ENCODE measurements around the gene CELF6.

Gene CELF6

GRCh38 chr15:72237029-72237852, 82.7 kb downstream of the CELF6 start:
- Histone ChIP-seq H4K8ac (ENCODE audit: low read depth, low read length) (no peak overlapping the region), H3K36me3 (ENCODE audit: control insufficient read depth, insufficient read depth, low read length) (no peaks in the 10 kb centered on the region), H3K4me1 (ENCODE audit: control insufficient read depth, low read depth, low read length) (peaks cover 22% of the 10 kb centered on the region), H2AK5ac (ENCODE audit: low read length) (peak overlapping the region; percentile 5), H3K79me1 (ENCODE audit: low read length) (no peaks in the 10 kb centered on the region), H3K4ac (ENCODE audit: low read depth, low read length) (peak overlapping the region; percentile 95), H3K27ac (ENCODE audit: low read depth, low read length) (peak overlapping the region; percentile 89), H3K18ac (ENCODE audit: low read length) (peak overlapping the region; percentile 35), H4K5ac (ENCODE audit: low read length) (no peak overlapping the region), H3K4me3 (ENCODE audit: low read length) (no peak overlapping the region), H3K79me2 (ENCODE audit: control insufficient read depth, insufficient read depth, low read length) (no peaks in the 10 kb centered on the region), H3K23ac (ENCODE audit: low read length) (no peak overlapping the region), H3K4me2 (ENCODE audit: low read length) (peak overlapping the region; percentile 46), H2BK5ac (ENCODE audit: low read length) (peak overlapping the region; percentile 94), H3K56ac (ENCODE audit: low read length) (peak overlapping the region; percentile 88), H2BK15ac (replicated peaks; ENCODE audit: low read depth) (no peak overlapping the region), H3K9ac (ENCODE audit: low read length) (peak overlapping the region; percentile 71), H3K27me3 (ENCODE audit: insufficient read depth, low read length, poor library complexity) (no peaks in the 10 kb centered on the region), H2BK120ac (ENCODE audit: low read depth, low read length) (peak overlapping the region; percentile 76)
- no CpG with 5 or more reads among the region's 3 CpGs for WGBS (ENCODE audit: extremely low coverage, insufficient coverage, low lambda C conversion rate)
- DNase-seq = peak; percentile 98

- no peak overlapping the region for H4K8ac ChIP-seq (ENCODE audit: low read depth, low read length)
- H3K27me3 ChIP-seq (ENCODE audit: insufficient read depth, low read length, poor library complexity) = no peaks in the 10 kb centered on the region
- H2BK15ac ChIP-seq (replicated peaks; ENCODE audit: low read depth) = peak overlapping the region; percentile 15
- no peaks in the 10 kb centered on the region for H3K79me1 ChIP-seq (ENCODE audit: low read length)
- DNase-seq = no peak
- H2AK5ac ChIP-seq (ENCODE audit: low read length) = peak overlapping the region; percentile 75
- no CpG with 5 or more reads among the region's 2 CpGs for WGBS (ENCODE audit: extremely low coverage, insufficient coverage, low lambda C conversion rate)
- peak overlapping the region; percentile 95 for H3K4ac ChIP-seq (ENCODE audit: low read depth, low read length)
- no peak overlapping the region for H3K4me3 ChIP-seq (ENCODE audit: low read length)
- H3K36me3 ChIP-seq (ENCODE audit: control insufficient read depth, insufficient read depth, low read length) = no peaks in the 10 kb centered on the region
- peak overlapping the region; percentile 35 for H3K18ac ChIP-seq (ENCODE audit: low read length)
- H3K4me1 ChIP-seq (ENCODE audit: control insufficient read depth, low read depth, low read length) = peaks cover 15% of the 10 kb centered on the region
- H4K5ac ChIP-seq (ENCODE audit: low read length) = no peak overlapping the region
- H3K9ac ChIP-seq (ENCODE audit: low read length) = no peak overlapping the region
- H3K79me2 ChIP-seq (ENCODE audit: control insufficient read depth, insufficient read depth, low read length) = peaks cover 3% of the 10 kb centered on the region
- peak overlapping the region; percentile 88 for H3K56ac ChIP-seq (ENCODE audit: low read length)
- no peak overlapping the region for H3K4me2 ChIP-seq (ENCODE audit: low read length)
- H3K23ac ChIP-seq (ENCODE audit: low read length) = no peak overlapping the region
- H3K27ac ChIP-seq (ENCODE audit: low read depth, low read length) = no peak overlapping the region
- peak overlapping the region; percentile 14 for H2BK120ac ChIP-seq (ENCODE audit: low read depth, low read length)
- peak overlapping the region; percentile 94 for H2BK5ac ChIP-seq (ENCODE audit: low read length)
These were observed 83.5 kb downstream of the CELF6 start for GRCh38 chr15:72236381-72237003.

GRCh38 chr15:72235298-72235697, 84.7 kb downstream of the CELF6 start:
- Histone ChIP-seq H4K5ac (ENCODE audit: low read length) (no peak overlapping the region), H4K8ac (ENCODE audit: low read depth, low read length) (no peak overlapping the region), H3K9ac (ENCODE audit: low read length) (no peak overlapping the region), H2BK15ac (replicated peaks; ENCODE audit: low read depth) (peak overlapping the region; percentile 3), H3K4ac (ENCODE audit: low read depth, low read length) (no peak overlapping the region), H3K23ac (ENCODE audit: low read length) (no peak overlapping the region), H3K36me3 (ENCODE audit: control insufficient read depth, insufficient read depth, low read length) (no peaks in the 10 kb centered on the region), H3K4me2 (ENCODE audit: low read length) (no peak overlapping the region), H3K79me2 (ENCODE audit: control insufficient read depth, insufficient read depth, low read length) (peaks cover 10% of the 10 kb centered on the region), H3K27ac (ENCODE audit: low read depth, low read length) (no peak overlapping the region), H3K79me1 (ENCODE audit: low read length) (peaks cover 2% of the 10 kb centered on the region), H3K18ac (ENCODE audit: low read length) (peak overlapping the region; percentile 36), H2BK5ac (ENCODE audit: low read length) (no peak overlapping the region), H3K27me3 (ENCODE audit: insufficient read depth, low read length, poor library complexity) (no peaks in the 10 kb centered on the region), H2BK120ac (ENCODE audit: low read depth, low read length) (no peak overlapping the region), H3K4me1 (ENCODE audit: control insufficient read depth, low read depth, low read length) (peaks cover 13% of the 10 kb centered on the region), H2AK5ac (ENCODE audit: low read length) (no peak overlapping the region), H3K56ac (ENCODE audit: low read length) (peak overlapping the region; percentile 1), H3K4me3 (ENCODE audit: low read length) (no peak overlapping the region)
- no peak for DNase-seq
- whole genome bisulfite sequencing (ENCODE audit: extremely low coverage, insufficient coverage, low lambda C conversion rate) = no CpG with 5 or more reads among the region's 4 CpGs

Measured in mesendoderm (in vitro differentiated cells).